SIG-M5 (cell line): ENCODE data around the gene ALDH1L2.

Source experiments
- DNase-seq: peaks from one replicate; lab custom pipeline; 2025; lab: John Stamatoyannopoulos, UW

The ALDH1L2 gene

GRCh38 chr12:105083551-105084105 lies 630 bp downstream of the ALDH1L2 start:
- DNase-seq = peak; percentile 49

DNA sequence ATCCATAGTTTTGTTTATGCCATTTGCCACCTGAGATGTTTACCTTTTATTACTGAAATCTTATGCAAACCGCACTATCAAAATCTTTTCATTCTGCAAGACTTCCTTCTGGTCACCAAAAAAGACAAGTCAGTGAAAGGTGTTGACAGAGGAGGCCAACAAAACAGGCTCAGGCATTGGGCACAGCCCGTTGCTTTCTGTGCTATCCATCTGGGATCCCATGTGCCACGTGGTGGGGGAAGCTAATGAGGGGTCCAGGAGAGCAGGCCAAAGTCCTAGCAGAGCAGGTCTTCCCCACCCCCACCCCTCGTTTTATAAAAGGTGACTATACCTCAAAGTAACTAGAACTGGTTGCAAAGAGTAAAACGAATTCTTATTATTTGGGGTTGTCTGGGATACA lies 1.2 kb downstream of the ALDH1L2 start:
- no peak for DNase-seq

DNA sequence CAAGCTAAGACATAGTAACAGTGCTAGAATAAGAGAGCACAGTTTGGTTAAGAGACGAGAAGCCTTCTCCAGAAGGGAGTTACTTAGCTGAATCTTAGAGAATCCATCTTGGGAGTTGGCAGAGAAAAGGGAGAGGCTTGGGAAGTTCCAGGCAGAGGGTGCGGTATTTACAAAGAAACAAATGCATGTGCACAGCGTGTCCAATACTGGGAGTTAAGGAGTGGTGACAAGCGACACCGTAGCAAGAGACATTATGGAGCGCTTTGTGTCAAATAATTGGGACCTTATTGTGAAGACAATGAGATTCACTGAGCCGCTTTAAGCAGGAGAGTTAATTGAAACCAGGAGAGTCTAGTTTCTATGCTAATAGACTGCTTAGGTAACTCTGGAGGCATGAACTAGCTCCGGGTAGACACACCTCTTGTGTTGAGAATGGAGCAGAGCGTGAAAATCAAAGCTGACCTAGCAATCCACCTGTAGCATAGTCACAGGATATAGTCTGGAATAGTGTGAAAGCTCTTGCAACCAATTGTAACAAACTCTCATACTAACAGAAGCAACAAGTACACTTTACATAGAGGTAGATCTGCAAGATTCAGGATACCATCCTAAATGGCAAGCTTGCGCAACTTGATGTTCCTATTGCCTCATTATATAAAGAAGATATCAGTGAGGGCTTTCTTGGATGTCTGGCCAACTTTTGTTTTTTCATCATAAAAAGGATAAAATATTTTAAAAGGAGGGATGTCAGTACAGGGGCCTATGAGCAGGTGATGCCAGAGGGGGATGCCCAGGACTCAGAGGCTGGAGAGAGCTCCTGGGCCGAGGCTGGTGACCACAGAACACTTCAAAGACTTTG lies 5.3 kb downstream of the ALDH1L2 start:
- no peak for DNase-seq

DNA sequence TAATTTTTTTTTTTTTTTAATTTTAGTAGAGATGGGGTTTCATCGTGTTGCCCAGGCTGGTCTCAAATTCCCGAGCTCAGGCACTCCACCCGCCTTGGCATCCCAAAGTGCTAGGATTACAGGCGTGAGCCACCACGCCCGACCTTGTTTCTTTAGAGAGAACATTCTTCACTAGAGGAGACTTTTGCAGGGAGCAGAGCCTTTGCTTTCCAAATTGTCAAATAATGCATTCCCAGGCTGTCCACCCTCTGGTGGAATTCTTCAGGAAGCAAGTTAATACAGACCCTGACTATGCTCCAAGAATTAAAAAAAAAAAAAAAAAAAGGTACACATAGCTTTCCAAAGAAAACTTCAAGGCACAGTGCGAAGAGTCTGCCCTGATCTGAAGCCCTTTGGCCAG lies 6.8 kb downstream of the ALDH1L2 start:
- DNase-seq = no peak

GRCh38 chr12:105076913-105077312 lies 7.3 kb downstream of the ALDH1L2 start:
- no peak for DNase-seq

- DNase-seq = no peak
Measured at GRCh38 chr12:105076098-105076497, 8.2 kb downstream of the ALDH1L2 start.

GRCh38 chr12:105072888-105073488 lies 11.3 kb downstream of the ALDH1L2 start:
- no peak for DNase-seq

GRCh38 chr12:105071981-105072380 lies 12.3 kb downstream of the ALDH1L2 start:
- no peak for DNase-seq

GRCh38 chr12:105069936-105070702 lies 14.1 kb downstream of the ALDH1L2 start:
- DNase-seq = no peak

DNA sequence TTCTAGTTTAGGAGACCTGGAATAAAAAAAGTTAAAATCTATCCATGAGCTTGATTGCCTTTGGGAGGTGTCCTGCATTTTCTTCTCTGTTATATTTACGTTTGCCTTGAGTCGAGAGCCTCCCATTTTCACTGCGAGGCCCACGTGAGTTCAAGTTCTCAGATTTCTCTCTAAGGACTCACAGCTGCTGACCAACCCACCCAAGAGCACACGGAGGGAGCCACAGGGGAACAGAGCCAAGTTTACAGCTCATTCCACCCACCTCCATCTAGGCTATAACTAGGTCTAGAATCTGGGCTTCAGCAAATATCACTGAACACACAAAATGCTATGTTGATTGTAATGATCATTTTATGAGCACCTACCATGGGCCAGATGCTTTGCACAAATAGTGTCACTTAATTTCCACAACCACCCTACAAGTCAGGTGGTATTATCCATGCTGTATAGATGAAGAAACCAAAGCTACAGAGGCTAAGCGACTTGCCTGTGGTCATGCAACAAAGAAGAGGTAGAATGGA lies 16.7 kb downstream of the ALDH1L2 start:
- DNase-seq = no peak

- DNase-seq = no peak
Measured at GRCh38 chr12:105064564-105065178, 19.6 kb downstream of the ALDH1L2 start.

GRCh38 chr12:105060715-105061378 lies 23.4 kb downstream of the ALDH1L2 start:
- no peak for DNase-seq

DNA sequence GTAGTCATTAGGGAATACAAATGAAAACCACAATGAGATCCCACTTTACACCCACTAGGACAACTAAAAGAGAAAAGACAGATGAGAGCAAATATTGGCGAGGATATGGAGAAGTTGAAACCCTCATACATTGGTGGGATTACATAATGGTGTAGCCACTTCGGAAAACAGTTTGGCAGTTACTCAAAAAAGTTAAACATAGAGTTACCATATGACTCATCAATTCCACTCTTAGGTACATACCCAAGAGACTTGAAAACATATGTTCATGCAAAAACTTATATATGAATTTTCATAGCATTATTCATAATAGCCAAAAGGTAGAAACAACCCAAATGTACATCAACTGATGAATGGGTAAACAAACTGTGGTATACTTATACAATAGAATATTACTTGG lies 27.1 kb downstream of the ALDH1L2 start:
- DNase-seq = peak; percentile 32

DNA sequence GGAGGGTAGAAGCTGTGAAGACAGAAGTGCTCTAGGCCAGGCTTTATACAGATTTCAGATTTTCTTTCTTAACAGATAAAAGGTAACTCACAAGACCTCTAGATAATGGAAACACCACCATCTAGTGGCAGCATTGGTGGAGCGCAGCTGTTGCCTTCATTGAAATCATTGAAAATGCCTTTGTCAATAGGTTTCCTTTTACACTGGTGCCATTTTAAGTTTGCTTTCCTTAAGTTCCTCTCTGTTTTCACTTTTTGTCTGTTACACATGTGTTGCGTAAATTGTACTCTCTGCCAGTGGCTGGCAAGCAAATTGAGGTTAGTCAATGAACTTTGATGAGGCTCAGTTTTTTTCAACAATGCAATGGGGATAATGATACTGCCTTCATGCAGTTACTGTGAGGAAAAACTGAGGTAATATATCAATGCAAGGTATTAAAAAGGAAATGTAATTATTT lies 31.1 kb downstream of the ALDH1L2 start:
- peak; percentile 88 for DNase-seq

- no peak for DNase-seq
Measured at GRCh38 chr12:105051981-105052380, 32.3 kb downstream of the ALDH1L2 start.

DNA sequence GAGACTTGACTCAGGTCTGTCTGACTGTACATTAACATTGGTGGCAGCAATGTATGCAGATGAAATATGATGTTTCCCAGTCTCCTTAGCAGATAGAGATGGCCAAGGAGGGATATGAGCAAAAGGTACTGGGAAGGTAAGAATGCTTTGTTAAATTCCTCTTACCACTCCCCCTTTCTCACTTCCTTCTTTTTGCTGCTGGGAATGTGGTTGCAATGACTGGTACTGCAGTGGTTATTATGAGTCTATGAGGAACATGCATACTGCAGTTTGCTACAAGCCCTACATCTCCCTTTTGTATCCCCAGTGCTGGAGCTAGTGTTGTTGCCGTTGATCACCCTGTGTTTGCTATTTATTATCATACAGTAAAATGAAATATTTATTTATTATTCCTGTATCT lies 35.9 kb downstream of the ALDH1L2 start:
- no peak for DNase-seq

- DNase-seq = no peak
Measured at GRCh38 chr12:105047308-105047707, 37.0 kb downstream of the ALDH1L2 start.

DNA sequence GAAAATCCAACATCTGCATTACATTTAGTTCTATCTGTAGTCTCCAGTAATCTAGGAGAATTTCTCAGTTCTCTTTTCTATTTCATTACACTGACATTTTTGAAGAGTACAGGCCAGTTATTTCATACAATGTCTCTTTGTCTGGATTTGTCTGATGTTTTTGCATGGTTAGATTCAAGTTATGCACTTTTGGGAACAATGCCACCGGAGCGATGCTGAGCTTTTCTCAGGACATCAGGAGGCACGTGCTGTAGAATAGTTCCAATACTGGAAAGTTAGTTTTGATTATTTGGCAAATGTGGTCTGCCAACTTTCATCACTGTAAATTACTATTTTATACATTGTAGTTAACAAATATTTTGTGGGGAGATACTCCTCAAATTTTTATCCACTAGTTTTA lies 43.1 kb downstream of the ALDH1L2 start:
- DNase-seq = no peak

DNA sequence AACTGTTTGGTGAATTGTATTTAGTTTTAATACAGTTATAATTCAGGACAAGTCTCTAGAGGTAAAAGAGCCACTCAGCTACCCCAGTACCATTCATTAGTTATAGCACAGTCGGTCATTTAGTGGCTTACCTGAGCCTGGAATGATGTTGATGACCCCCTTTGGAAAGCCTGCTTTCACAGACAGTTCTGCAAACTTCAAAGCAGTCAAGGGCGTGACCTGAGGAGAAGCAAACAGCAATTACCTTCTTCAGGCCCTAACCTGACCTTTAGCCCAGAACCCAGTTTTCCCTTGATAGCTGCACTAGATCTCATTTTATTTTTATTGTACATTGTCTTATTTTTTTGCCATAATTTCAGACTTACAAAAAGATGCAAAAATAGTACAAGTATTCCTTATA lies 43.8 kb downstream of the ALDH1L2 start:
- no peak for DNase-seq

DNA sequence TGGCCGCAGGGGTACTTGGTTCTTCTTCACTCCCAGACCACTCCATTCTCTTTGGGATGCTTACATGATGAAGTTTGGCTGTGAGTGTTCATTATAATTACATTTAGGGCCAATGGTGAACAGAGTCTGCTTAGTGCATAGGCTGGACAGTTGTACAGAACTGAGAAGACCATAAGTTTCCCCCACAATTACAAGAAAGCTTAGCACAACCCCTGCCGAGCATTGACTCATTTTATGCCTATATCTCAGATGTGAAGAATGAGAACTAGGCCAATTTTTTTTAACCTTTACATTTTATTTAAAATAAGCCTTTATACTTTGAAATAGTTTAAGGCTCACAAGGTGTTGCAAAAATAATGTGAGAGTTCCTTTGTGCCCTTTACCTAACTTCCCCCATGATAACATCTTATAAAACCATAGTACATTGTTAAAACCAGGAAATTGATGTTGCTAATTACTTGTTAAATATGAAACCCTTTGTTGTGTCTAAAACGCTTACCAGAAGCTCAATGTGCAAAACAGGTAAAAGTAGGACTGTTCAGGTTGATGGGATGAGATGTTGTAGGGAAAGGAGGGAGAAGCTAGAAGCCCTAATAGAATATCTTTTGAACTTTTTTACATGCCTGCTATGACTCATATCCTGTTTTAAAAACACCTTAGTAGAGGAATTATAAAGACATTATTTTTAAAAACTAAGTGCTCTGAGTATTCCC lies 47.2 kb downstream of the ALDH1L2 start:
- DNase-seq = no peak

DNA sequence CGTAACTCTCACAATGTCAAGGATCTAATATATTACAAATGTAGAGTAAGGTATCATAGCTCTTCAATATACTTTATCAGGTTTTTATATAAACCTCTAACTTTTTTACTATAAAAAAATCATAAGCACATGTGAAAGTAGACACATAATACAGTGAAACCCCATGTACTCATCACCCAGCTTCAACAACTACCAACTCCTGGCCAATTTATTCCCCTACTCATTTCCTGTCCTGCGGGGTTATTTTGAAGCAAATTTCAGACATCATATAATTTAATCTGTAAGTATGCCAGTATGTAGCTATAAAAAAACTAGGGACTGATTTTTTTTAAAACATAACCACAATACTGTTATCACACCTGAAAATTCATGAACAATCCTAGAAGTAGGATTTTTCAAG lies 50.4 kb downstream of the ALDH1L2 start:
- no peak for DNase-seq
